ENCODE measurements around the gene CTSW. TPM values are rescaled to one million over a fixed set of nuclear protein-coding genes. Genes with fewer than 3 reads are reported as not detected.

CTSW gene
- total and polyA plus RNA-seq, 2 donors = 0.98 to 2.7 TPM

GRCh38 chr11:65859812-65860277, 19.8 kb upstream of the CTSW start:
- WGBS = 1% methylated on average over 16 of the region's 16 CpGs
- H3K4me1 ChIP-seq (ENCODE audit: insufficient read depth) = no peaks in the 10 kb centered on the region
- no peak for DNase-seq (ENCODE audit: extremely low spot score)
- H3K27ac ChIP-seq (ENCODE audit: low read depth) = peak overlapping the region; percentile 95
- peak overlapping the region; percentile 21 for H3K4me3 ChIP-seq (ENCODE audit: low read depth, low read length)
- H3K36me3 ChIP-seq (ENCODE audit: insufficient read depth) = no peaks in the 10 kb centered on the region

GRCh38 chr11:65860278-65861164, 19.1 kb upstream of the CTSW start, which contains the start of gene MUS81:
MUS81 (plus strand) TSS chr11:65860433; CDS start chr11:65860754, 321 bp downstream.
- under 1% methylated on average over 78 of the region's 78 CpGs for WGBS
- H3K4me1 ChIP-seq (ENCODE audit: insufficient read depth) = no peaks in the 10 kb centered on the region
- peak within 1 kb of the TSS; percentile 72 for H3K4me3 ChIP-seq (ENCODE audit: low read depth, low read length)
- peak; percentile 97 for DNase-seq (ENCODE audit: extremely low spot score)
- no peaks in the 10 kb centered on the region for H3K36me3 ChIP-seq (ENCODE audit: insufficient read depth)
- H3K27ac ChIP-seq (ENCODE audit: low read depth) = peak within 1 kb of the TSS; percentile 95

- Histone ChIP-seq H3K27ac (ENCODE audit: low read depth) (peak overlapping the region; percentile 95), H3K4me3 (ENCODE audit: low read depth, low read length) (peak overlapping the region; percentile 72), H3K4me1 (ENCODE audit: insufficient read depth) (no peaks in the 10 kb centered on the region), H3K36me3 (ENCODE audit: insufficient read depth) (no peaks in the 10 kb centered on the region)
- 7% methylated on average over 14 of the region's 14 CpGs for WGBS
- no peak for DNase-seq (ENCODE audit: extremely low spot score)
Observed at GRCh38 chr11:65861165-65861505, 18.5 kb upstream of the CTSW start.

GRCh38 chr11:65861533-65862183, 18.0 kb upstream of the CTSW start:
- no peak for DNase-seq (ENCODE audit: extremely low spot score)
- 86% methylated on average over 13 of the region's 13 CpGs for WGBS
- H3K27ac ChIP-seq (ENCODE audit: low read depth) = no peak overlapping the region
- H3K4me3 ChIP-seq (ENCODE audit: low read depth, low read length) = no peak overlapping the region
- no peaks in the 10 kb centered on the region for H3K4me1 ChIP-seq (ENCODE audit: insufficient read depth)
- no peaks in the 10 kb centered on the region for H3K36me3 ChIP-seq (ENCODE audit: insufficient read depth)

- H3K27ac ChIP-seq (ENCODE audit: low read depth) = no peak overlapping the region
Observed at GRCh38 chr11:65862191-65862735, 17.4 kb upstream of the CTSW start.

GRCh38 chr11:65862941-65863888, 16.4 kb upstream of the CTSW start:
- Histone ChIP-seq H3K27ac (ENCODE audit: low read depth) (no peak overlapping the region), H3K4me1 (ENCODE audit: insufficient read depth) (no peaks in the 10 kb centered on the region), H3K36me3 (ENCODE audit: insufficient read depth) (no peaks in the 10 kb centered on the region), H3K4me3 (ENCODE audit: low read depth, low read length) (no peak overlapping the region)
- 87% methylated on average over 24 of the region's 24 CpGs for WGBS
- no peak for DNase-seq (ENCODE audit: extremely low spot score)

More at GRCh38 chr11:65862191-65862735, 17.4 kb upstream of the CTSW start:
- Histone ChIP-seq H3K36me3 (ENCODE audit: insufficient read depth) (no peaks in the 10 kb centered on the region), H3K4me3 (ENCODE audit: low read depth, low read length) (no peak overlapping the region), H3K4me1 (ENCODE audit: insufficient read depth) (no peaks in the 10 kb centered on the region)
- DNase-seq (ENCODE audit: extremely low spot score) = no peak
- 87% methylated on average over 5 of the region's 5 CpGs for WGBS

- H3K27ac ChIP-seq (ENCODE audit: low read depth) = no peak overlapping the region
Observed at GRCh38 chr11:65863889-65864705, 15.5 kb upstream of the CTSW start.

GRCh38 chr11:65864706-65865471, 14.7 kb upstream of the CTSW start:
- DNase-seq (ENCODE audit: extremely low spot score) = no peak
- 82% methylated on average over 18 of the region's 18 CpGs for WGBS
- Histone ChIP-seq H3K4me1 (ENCODE audit: insufficient read depth) (no peaks in the 10 kb centered on the region), H3K27ac (ENCODE audit: low read depth) (no peak overlapping the region), H3K4me3 (ENCODE audit: low read depth, low read length) (no peak overlapping the region), H3K36me3 (ENCODE audit: insufficient read depth) (no peaks in the 10 kb centered on the region)

More at GRCh38 chr11:65863889-65864705, 15.5 kb upstream of the CTSW start:
- Histone ChIP-seq H3K4me1 (ENCODE audit: insufficient read depth) (no peaks in the 10 kb centered on the region), H3K4me3 (ENCODE audit: low read depth, low read length) (no peak overlapping the region), H3K36me3 (ENCODE audit: insufficient read depth) (no peaks in the 10 kb centered on the region)
- WGBS = 82% methylated on average over 12 of the region's 12 CpGs
- no peak for DNase-seq (ENCODE audit: extremely low spot score)

GRCh38 chr11:65865550-65866172, 14.0 kb upstream of the CTSW start:
- Histone ChIP-seq H3K4me1 (ENCODE audit: insufficient read depth) (no peaks in the 10 kb centered on the region), H3K27ac (ENCODE audit: low read depth) (no peak overlapping the region), H3K36me3 (ENCODE audit: insufficient read depth) (no peaks in the 10 kb centered on the region), H3K4me3 (ENCODE audit: low read depth, low read length) (no peak overlapping the region)
- WGBS = 78% methylated on average over 9 of the region's 9 CpGs
- no peak for DNase-seq (ENCODE audit: extremely low spot score)

GRCh38 chr11:65866509-65867283, 12.9 kb upstream of the CTSW start:
- peaks cover 2% of the 10 kb centered on the region for H3K4me1 ChIP-seq (ENCODE audit: insufficient read depth)
- no peak for DNase-seq (ENCODE audit: extremely low spot score)
- H3K4me3 ChIP-seq (ENCODE audit: low read depth, low read length) = no peak overlapping the region
- H3K27ac ChIP-seq (ENCODE audit: low read depth) = no peak overlapping the region
- 78% methylated on average over 21 of the region's 21 CpGs for WGBS
- H3K36me3 ChIP-seq (ENCODE audit: insufficient read depth) = no peaks in the 10 kb centered on the region

Measured in urinary bladder (tissue), 4 donors.